NT2/D1 (cell line): ENCODE results near the gene RBFOX2.

Experiments used
- YY1 ChIP-seq: IDR thresholded peaks from 2 replicates; pipeline ENCODE4 v1.6.1; 2011; ENCODE audit not compliant: insufficient read length, insufficient read depth
- ZNF274 ChIP-seq: IDR thresholded peaks from 2 replicates; pipeline ENCODE4 v1.6.1; 2011; ENCODE audit warnings: mild to moderate bottlenecking, low read depth, low read length

- TF ChIP-seq ZNF274: no peak
- no peak for TF ChIP-seq YY1
Measured at GRCh38 chr22:35973388-35973787, 55.2 kb downstream of the RBFOX2 start.
